LNCaP clone FGC (cell line): ENCODE measurements around the gene OR10D3.

ENCODE experiments used
- DNase-seq: peaks from one replicate; pipeline ENCODE4 v3.0.0-alpha.2; 2011; ENCODE audit warnings: low read depth
- H3K4me3 ChIP-seq: 2 replicates; pipeline ENCODE4 v1.5.1; 2011; ENCODE audit warnings: mild to moderate bottlenecking, low read depth, low read length, control low read depth
- TF ChIP-seq, protein P1 (sequence below): IDR thresholded peaks from 2 replicates; pipeline ENCODE4 v1.5.1; 2012; ENCODE audit warnings: mild to moderate bottlenecking; ENCODE audit not compliant: control insufficient read depth, insufficient read depth; ENCODE audit errors: extremely low read depth

The OR10D3 gene, protein sequence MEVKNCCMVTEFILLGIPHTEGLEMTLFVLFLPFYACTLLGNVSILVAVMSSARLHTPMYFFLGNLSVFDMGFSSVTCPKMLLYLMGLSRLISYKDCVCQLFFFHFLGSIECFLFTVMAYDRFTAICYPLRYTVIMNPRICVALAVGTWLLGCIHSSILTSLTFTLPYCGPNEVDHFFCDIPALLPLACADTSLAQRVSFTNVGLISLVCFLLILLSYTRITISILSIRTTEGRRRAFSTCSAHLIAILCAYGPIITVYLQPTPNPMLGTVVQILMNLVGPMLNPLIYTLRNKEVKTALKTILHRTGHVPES

DNA sequence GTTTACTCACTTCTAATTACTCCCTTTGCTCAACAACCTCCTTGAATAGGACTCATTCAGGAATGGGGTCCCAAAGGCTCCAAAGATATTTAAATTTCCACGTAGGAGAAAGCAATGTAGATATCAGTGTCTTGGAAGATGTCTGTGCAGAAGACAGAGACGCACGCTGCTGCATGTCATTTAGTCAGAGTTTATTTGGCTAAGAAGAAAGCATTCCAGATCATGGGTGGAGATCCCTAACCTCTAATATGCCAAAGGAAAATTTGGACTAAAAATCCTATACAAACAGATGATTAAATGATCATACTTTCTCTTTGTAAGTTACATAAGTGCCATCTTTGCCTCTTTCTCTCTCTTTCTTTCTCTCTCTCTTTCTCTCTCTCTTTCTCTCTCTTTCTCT, at the start of gene OR10D3:
Gene OR10D3 (plus strand): TSS at position 278 of the 400 bp plus-strand sequence. CDS start 1,925 bp downstream, outside the sequence.
- TF ChIP-seq, protein P1, sequence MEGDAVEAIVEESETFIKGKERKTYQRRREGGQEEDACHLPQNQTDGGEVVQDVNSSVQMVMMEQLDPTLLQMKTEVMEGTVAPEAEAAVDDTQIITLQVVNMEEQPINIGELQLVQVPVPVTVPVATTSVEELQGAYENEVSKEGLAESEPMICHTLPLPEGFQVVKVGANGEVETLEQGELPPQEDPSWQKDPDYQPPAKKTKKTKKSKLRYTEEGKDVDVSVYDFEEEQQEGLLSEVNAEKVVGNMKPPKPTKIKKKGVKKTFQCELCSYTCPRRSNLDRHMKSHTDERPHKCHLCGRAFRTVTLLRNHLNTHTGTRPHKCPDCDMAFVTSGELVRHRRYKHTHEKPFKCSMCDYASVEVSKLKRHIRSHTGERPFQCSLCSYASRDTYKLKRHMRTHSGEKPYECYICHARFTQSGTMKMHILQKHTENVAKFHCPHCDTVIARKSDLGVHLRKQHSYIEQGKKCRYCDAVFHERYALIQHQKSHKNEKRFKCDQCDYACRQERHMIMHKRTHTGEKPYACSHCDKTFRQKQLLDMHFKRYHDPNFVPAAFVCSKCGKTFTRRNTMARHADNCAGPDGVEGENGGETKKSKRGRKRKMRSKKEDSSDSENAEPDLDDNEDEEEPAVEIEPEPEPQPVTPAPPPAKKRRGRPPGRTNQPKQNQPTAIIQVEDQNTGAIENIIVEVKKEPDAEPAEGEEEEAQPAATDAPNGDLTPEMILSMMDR = no peak
- no peak for DNase-seq
- H3K4me3 ChIP-seq = no peak within 1 kb of the TSS

DNA sequence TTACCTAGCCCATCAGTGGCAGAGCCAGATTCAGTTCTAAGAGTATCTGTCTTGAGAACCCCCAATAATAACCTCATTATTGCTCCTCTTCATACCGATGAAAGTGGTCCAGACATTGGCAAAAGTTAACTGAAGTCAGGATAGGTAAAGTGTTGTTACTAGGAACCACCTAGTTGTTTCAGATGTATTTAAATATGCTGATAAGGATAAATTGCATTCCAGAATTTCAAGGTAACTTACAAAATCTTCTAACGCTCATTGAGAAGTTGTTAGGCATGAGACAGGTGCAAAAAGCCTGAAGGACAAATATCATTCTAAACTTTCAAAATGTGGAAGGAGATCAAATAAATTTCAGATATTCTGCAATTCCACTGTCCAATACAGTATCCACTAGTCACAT, 40.1 kb upstream of the OR10D3 start:
- DNase-seq = no peak
- no peak overlapping the region for H3K4me3 ChIP-seq
- TF ChIP-seq, protein P1 = no peak

DNA sequence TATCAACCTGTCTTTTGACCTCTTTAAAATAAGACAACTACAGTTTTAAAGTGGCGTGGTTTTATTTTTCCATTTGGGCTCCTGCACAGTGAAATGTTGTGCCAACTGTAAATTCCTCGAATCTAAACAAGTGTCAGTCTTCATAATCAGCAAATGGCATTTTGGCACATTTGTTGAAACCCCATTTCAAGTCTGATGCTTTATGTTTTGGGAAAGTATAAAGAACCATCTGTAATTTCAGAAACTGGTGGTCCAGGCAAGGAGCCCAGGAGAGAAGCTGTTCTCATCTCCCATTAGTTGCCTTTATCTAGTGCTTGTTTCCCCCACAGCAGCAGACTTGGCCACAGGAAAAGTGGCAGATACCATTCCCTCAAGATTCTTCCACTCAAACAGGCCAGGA, 35.2 kb upstream of the OR10D3 start:
- H3K4me3 ChIP-seq = no peak overlapping the region
- DNase-seq = no peak
- TF ChIP-seq, protein P1 = no peak

DNA sequence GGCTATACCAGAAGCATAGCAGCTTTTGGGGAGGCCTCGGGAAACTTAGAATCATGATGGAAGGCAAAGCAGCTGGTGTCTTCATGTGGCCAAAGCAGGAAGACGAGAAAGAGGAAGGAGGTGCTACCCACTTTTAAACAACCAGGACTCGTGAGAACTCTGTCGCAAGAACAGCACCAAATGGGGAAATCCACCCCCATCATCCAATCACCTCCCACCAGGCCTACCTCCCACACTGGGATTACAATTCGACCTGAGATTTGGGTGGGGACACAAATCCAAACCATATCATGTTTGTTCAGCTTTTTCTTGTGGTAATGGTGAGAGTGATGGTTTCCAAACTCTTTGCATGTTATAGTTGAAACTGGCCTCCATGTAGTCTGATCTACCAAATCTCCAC, 32.5 kb upstream of the OR10D3 start:
- TF ChIP-seq, protein P1 = no peak
- no peak for DNase-seq
- H3K4me3 ChIP-seq = no peak overlapping the region

DNA sequence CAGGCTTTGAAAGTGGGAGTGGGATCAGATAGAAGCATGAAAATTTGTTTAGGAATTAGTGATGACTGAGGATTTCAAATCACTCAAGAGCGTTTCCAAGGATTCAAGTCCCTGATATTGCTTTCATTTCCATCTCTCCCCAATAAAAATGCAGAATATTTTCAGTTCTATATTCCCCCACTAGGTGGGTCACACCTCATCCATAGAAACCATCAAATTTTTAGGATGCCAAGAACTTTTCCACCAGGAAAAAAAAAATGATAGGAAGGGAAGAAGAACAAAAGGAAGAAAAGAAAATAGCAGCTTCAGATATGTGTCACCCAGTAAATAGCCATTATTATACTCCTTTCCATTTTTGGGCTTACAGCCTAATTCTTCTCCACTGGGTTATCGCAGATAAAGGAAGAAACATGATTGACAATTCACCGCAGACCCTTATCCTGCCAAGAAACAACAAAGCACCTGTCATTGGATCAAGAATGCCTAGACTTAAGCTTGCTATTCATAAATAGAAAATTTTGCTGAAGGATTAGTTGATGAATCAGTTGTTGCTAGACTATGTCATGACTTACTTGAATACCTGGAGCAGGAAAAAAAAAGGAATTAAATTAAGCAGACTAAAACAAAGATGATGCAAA, 30.3 kb upstream of the OR10D3 start:
- no peak overlapping the region for H3K4me3 ChIP-seq
- TF ChIP-seq, protein P1 = peak; percentile 10; the same call in 1 of the 2 replicates
- DNase-seq = no peak

DNA sequence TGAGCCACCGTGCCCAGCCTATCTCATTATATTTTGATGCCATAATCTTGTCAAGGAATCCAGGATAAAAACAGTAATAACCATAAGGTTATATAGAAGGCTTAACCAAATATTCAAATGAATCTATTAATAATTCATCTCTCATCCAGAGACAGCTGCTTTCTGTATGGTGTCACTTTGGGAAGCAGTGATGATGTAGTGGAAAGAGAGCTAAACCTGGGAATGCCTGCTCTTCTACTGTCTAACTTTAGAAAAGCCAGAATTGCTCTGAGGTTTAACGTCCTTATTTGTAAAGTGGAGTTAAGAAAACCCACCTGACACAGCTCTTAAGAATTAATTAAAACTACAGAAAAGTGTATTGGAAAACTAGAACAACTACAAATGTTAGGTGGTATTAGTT, 29.3 kb upstream of the OR10D3 start:
- H3K4me3 ChIP-seq = no peak overlapping the region
- DNase-seq = no peak
- TF ChIP-seq, protein P1 = no peak
